ENCODE measurements around the gene RIMKLB.
"Not testable (repeated sequence)": the region's sequence is repeated elsewhere in the genome, so short reads cannot be mapped to it uniquely, and the experiment has no call there.

The RIMKLB gene

GRCh38 chr12:8779862-8780261 is 82.1 kb downstream of the RIMKLB start:
- no peak for DNase-seq

GRCh38 chr12:8780389-8780788 is 82.6 kb downstream of the RIMKLB start:
- no peak for DNase-seq

- no peak for DNase-seq
Measured at GRCh38 chr12:8781381-8782127, 83.8 kb downstream of the RIMKLB start.

- DNase-seq = no peak
Measured at GRCh38 chr12:8784290-8784888, 86.6 kb downstream of the RIMKLB start.

- no peak for DNase-seq
Measured at GRCh38 chr12:8785499-8785898, 87.7 kb downstream of the RIMKLB start.

- not testable (repeated sequence) for DNase-seq
Measured at GRCh38 chr12:8787206-8787605, 89.4 kb downstream of the RIMKLB start.

GRCh38 chr12:8788706-8789105 is 90.9 kb downstream of the RIMKLB start:
- not testable (repeated sequence) for DNase-seq

- not testable (repeated sequence) for DNase-seq
Measured at GRCh38 chr12:8789341-8790013, 91.7 kb downstream of the RIMKLB start.

- not testable (repeated sequence) for DNase-seq
Measured at GRCh38 chr12:8793226-8793625, 95.4 kb downstream of the RIMKLB start.

GRCh38 chr12:8794611-8795010 is 96.8 kb downstream of the RIMKLB start:
- DNase-seq = not testable (repeated sequence)

GRCh38 chr12:8796831-8797626 is 99.2 kb downstream of the RIMKLB start:
- no peak for DNase-seq

- not testable (repeated sequence) for DNase-seq
Measured at GRCh38 chr12:8801213-8801612, 103.4 kb downstream of the RIMKLB start.

GRCh38 chr12:8804833-8805232 is 107.0 kb downstream of the RIMKLB start:
- not testable (repeated sequence) for DNase-seq

- DNase-seq = not testable (repeated sequence)
Measured at GRCh38 chr12:8805487-8805886, 107.7 kb downstream of the RIMKLB start.

- not testable (repeated sequence) for DNase-seq
Measured at GRCh38 chr12:8807084-8807483, 109.3 kb downstream of the RIMKLB start.

GRCh38 chr12:8810112-8810511 is 112.3 kb downstream of the RIMKLB start:
- not testable (repeated sequence) for DNase-seq

GRCh38 chr12:8813572-8814357 is 116.0 kb downstream of the RIMKLB start:
- no peak for DNase-seq

- DNase-seq = no peak
Measured at GRCh38 chr12:8816448-8817050, 118.8 kb downstream of the RIMKLB start.

- DNase-seq = no peak
Measured at GRCh38 chr12:8817856-8818255, 120.1 kb downstream of the RIMKLB start.

- DNase-seq = no peak
Measured at GRCh38 chr12:8818526-8818925, 120.7 kb downstream of the RIMKLB start.

GRCh38 chr12:8819666-8819980 is 121.8 kb downstream of the RIMKLB start:
- no peak for DNase-seq
